Hepatocyte (in vitro differentiated cells): Measurements from ENCODE around the gene STUB1. TPM values are rescaled to one million over a fixed set of nuclear protein-coding genes. Genes with fewer than 3 reads are reported as not detected.

Source experiments
- DNase-seq: peaks from one replicate; pipeline ENCODE4 v3.0.0-alpha.2; 2016; ENCODE audit warnings: low spot score
- H2AFZ ChIP-seq: fragments of 200-600 bp; sonication (generic); 2 replicates; pipeline ENCODE4 v1.6.0; 2016; ENCODE audit warnings: antibody characterized with exemption, mild to moderate bottlenecking
- H3K27ac ChIP-seq: fragments of 200-600 bp; sonication (generic); 2 replicates; pipeline ENCODE4 v1.5.1; 2016; ENCODE audit warnings: mild to moderate bottlenecking
- H3K27me3 ChIP-seq: fragments of 200-600 bp; sonication (generic); 2 replicates; pipeline ENCODE4 v1.6.1; 2016
- H3K36me3 ChIP-seq: fragments of 200-600 bp; sonication (generic); replicated peaks from 2 replicates; pipeline ENCODE4 v1.5.1; 2016; ENCODE audit warnings: low read depth; ENCODE audit not compliant: insufficient read depth
- H3K4me1 ChIP-seq: fragments of 200-600 bp; sonication (generic); 2 replicates; pipeline ENCODE4 v1.5.1; 2016; ENCODE audit warnings: mild to moderate bottlenecking, moderate library complexity; ENCODE audit not compliant: insufficient read depth
- H3K4me2 ChIP-seq: fragments of 200-600 bp; sonication (generic); 2 replicates; pipeline ENCODE4 v1.6.0; 2016
- H3K4me3 ChIP-seq: fragments of 200-600 bp; sonication (generic); 2 replicates; pipeline ENCODE4 v1.5.1; 2016; ENCODE audit warnings: mild to moderate bottlenecking
- H3K79me2 ChIP-seq: fragments of 200-600 bp; sonication (generic); 2 replicates; pipeline ENCODE4 v1.6.0; 2017; ENCODE audit warnings: mild to moderate bottlenecking
- H3K9me2 ChIP-seq: fragments of 200-600 bp; sonication (generic); replicated peaks from 2 replicates; pipeline ENCODE4 v1.6.0; 2017; ENCODE audit warnings: mild to moderate bottlenecking; ENCODE audit not compliant: insufficient read depth
- H3K9me3 ChIP-seq: fragments of 200-600 bp; sonication (generic); 2 replicates; pipeline ENCODE4 v1.5.1; 2016; ENCODE audit warnings: low read depth, mild to moderate bottlenecking
- H4K20me1 ChIP-seq: fragments of 200-600 bp; sonication (generic); 2 replicates; pipeline ENCODE4 v1.6.0; 2016; ENCODE audit warnings: mild to moderate bottlenecking; ENCODE audit not compliant: insufficient read depth, poor library complexity, severe bottlenecking
- EZH2 ChIP-seq: fragments of 200-600 bp; sonication (generic); IDR thresholded peaks from 2 replicates; pipeline ENCODE4 v1.6.1; 2016; ENCODE audit warnings: antibody characterized with exemption, mild to moderate bottlenecking, borderline replicate concordance
- EZH2phosphoT487 ChIP-seq: fragments of 200-600 bp; sonication (generic); IDR thresholded peaks from one replicate; pipeline ENCODE4 v1.6.1; 2018; ENCODE audit warnings: antibody characterized with exemption, mild to moderate bottlenecking, low read depth, moderate library complexity; ENCODE audit not compliant: unreplicated experiment, severe bottlenecking
- WGBS: methylation state at CpG from one replicate; pipeline ENCODE4 v1.1.6; 2016; ENCODE audit warnings: low lambda C conversion rate; ENCODE audit errors: missing lambda C conversion rate; 5-methylcytosine and 5-hydroxymethylcytosine counted together
- polyA plus RNA-seq: library from polyadenylated mRNA; unstranded; fragments of >200 nt; fragmentation: Nextera tagmentation; extraction: Ambion mirVana; gene quantifications from 2 replicates; pipeline ENCODE4 v1.2.1, GENCODE V29; 2016
- total RNA-seq: library from RNA; depleted of rRNA; stranded (reverse); fragments of >200 nt; gene quantifications from 2 replicates; pipeline ENCODE4 v1.2.3, GENCODE V29; 2014
- TF ChIP-seq, protein P1 (sequence below): fragments of 200-600 bp; sonication (generic); IDR thresholded peaks from 2 replicates; pipeline ENCODE4 v1.5.1; 2016; ENCODE audit warnings: antibody characterized with exemption, mild to moderate bottlenecking; ENCODE audit not compliant: poor library complexity

Gene STUB1
- total and polyA plus RNA-seq, 2 experiments from 2014 or later = 116 to 249 TPM

DNA sequence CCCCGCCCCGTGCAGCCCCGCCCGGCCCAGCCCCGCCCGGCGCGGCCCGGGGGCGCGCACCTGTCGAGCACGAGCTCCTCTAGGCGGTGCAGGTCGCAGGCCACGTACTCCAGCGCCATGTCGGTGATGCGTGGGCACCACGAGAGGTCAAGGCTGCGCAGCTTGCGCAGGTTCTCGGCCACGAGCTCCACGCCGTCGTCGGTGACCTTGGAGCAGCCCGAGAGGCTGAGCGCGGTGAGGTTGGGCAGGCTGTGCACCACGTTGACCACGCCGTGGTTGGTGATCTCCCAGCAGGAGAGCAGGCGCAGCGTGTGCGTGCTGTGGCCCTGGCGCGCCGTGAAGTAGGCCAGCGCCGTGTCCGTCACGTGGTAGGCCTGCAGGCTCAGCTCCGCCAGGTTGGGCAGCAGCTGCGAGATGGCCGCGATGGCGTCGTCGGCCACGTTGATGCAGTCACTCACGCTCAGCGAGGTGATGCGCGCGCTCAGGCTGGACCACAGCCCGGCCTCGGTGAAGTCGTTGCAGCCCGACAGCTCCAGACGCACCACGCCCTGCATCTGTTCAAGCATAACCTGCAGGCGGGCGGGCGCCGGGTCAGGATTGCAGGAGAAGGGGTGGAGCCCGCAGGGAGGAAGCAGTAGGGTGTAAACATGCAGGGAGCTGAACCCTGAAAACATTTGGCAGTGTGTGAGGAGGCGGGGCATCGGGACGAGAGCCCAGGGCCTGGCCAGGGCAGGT is 15.3 kb downstream of the STUB1 start:
- Histone ChIP-seq H3K4me3 (no peak overlapping the region), H3K79me2 (no peaks in the 10 kb centered on the region), H2AFZ (no peak overlapping the region), H3K9me2 (no peaks in the 10 kb centered on the region), H3K27me3 (peaks cover 72% of the 10 kb centered on the region), H3K4me2 (peak overlapping the region; percentile 67), H3K27ac (no peak overlapping the region), H3K36me3 (no peaks in the 10 kb centered on the region), H3K4me1 (peaks cover 4% of the 10 kb centered on the region), H4K20me1 (no peaks in the 10 kb centered on the region), H3K9me3 (no peaks in the 10 kb centered on the region)
- WGBS = 12% methylated on average over 60 of the region's 71 CpGs
- TF ChIP-seq EZH2phosphoT487 (no peak), EZH2 (no peak)
- TF ChIP-seq, protein P1, sequence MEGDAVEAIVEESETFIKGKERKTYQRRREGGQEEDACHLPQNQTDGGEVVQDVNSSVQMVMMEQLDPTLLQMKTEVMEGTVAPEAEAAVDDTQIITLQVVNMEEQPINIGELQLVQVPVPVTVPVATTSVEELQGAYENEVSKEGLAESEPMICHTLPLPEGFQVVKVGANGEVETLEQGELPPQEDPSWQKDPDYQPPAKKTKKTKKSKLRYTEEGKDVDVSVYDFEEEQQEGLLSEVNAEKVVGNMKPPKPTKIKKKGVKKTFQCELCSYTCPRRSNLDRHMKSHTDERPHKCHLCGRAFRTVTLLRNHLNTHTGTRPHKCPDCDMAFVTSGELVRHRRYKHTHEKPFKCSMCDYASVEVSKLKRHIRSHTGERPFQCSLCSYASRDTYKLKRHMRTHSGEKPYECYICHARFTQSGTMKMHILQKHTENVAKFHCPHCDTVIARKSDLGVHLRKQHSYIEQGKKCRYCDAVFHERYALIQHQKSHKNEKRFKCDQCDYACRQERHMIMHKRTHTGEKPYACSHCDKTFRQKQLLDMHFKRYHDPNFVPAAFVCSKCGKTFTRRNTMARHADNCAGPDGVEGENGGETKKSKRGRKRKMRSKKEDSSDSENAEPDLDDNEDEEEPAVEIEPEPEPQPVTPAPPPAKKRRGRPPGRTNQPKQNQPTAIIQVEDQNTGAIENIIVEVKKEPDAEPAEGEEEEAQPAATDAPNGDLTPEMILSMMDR = no peak
- no peak for DNase-seq

DNA sequence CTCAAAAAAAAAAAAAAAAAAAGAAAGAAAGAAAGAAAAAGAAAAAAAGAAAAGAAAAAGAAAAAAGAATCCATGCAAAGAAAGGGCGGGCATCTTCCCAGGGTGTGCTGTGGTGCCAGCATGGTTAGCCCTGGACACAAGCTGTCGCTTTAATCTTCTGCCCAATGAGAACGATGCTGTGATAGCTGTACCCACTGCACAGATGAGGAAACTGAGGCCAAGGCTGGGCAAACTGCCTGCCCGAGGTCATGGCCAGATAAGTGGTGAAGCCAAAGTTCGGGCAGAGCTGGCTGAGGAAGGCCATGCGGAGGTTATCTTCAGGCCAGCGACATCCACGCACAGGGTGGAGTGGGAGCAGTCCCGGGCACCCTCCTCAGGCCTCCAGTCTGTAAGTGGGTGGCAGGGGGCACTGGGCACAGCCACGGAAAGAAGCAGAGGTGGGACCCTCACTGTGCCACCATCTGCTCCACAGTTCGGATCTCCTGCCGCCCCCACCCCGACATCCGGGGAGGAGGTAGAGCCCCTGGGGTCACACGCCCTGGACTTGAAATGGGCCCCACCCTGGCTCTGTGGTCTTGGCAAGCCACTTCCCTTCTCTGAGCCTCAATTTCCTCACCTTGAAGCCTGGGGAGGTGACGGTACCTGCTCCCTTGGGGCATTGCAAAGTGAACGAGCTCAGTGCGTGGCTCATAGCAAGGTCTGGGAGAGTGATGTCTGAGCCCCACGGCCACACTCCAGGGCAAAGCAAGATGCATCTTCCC is 18.9 kb downstream of the STUB1 start:
- TF ChIP-seq, protein P1 = no peak
- no peak for TF ChIP-seq EZH2phosphoT487
- TF ChIP-seq EZH2 = no peak
- WGBS = 79% methylated on average over 18 of the region's 19 CpGs
- Histone ChIP-seq H3K79me2 (no peaks in the 10 kb centered on the region), H3K4me3 (no peak overlapping the region), H4K20me1 (no peaks in the 10 kb centered on the region), H3K4me1 (peaks cover 4% of the 10 kb centered on the region), H3K9me3 (no peaks in the 10 kb centered on the region), H3K27ac (no peak overlapping the region), H3K4me2 (no peak overlapping the region), H3K27me3 (peaks cover 84% of the 10 kb centered on the region), H3K9me2 (no peaks in the 10 kb centered on the region), H3K36me3 (no peaks in the 10 kb centered on the region), H2AFZ (no peak overlapping the region)
- DNase-seq = no peak

DNA sequence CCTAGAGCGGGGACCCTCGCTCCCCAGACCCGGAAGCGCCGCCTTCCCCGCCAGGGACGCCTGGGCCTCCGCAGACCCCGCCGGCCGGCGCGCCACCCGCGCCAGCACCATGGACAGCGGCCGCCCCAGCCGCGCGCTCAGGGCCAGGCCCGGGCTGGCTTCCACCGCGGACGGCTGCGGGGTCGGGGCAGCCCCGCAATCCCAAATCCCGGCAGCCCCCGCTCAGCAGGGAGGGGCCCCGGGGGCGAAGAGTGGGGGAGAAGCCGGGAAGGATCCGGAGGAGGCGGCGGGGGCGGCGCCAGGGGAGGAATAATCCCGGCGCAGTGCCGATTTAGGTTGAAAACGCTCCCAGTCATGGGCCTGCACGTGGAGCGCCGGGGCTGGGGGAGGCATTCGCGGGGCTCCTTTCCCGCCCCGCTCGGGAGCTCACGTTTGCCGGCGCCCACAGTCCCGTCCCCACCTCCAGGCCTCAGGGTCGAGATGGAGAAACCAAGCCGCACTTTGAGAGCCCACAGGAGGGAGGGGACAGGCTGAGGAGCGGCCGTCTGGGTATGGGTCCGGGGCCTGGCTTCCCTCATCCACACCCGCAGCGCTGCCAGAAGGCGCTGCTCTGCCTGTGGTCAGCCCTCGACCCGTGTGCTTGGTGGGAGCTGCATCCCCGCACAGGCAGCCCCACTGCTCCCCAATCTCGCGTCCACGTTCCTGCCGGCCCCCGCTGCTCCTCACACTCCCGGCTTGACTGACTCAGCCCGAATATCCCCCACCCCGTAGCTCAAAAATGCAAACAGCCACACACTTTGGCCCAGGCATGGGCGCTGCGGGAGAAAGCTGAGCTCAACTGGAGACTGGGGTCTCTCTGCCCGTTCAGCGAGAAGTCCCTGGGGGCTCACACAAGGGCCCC is 20.7 kb downstream of the STUB1 start:
- Histone ChIP-seq H3K4me2 (peak overlapping the region; percentile 67), H4K20me1 (no peaks in the 10 kb centered on the region), H3K9me2 (no peaks in the 10 kb centered on the region), H3K4me1 (no peaks in the 10 kb centered on the region), H3K36me3 (no peaks in the 10 kb centered on the region), H2AFZ (no peak overlapping the region), H3K27me3 (peaks cover 79% of the 10 kb centered on the region), H3K9me3 (no peaks in the 10 kb centered on the region), H3K27ac (no peak overlapping the region), H3K79me2 (no peaks in the 10 kb centered on the region), H3K4me3 (no peak overlapping the region)
- DNase-seq = peak; percentile 75
- 18% methylated on average over 50 of the region's 76 CpGs for WGBS
- TF ChIP-seq EZH2 (peak; percentile 74), EZH2phosphoT487 (no peak)
- TF ChIP-seq, protein P1 = no peak
